Vagina (tissue), 2 donors: Measurements from ENCODE around the gene ZNF239. TPM values are rescaled to one million over a fixed set of nuclear protein-coding genes. Genes with fewer than 3 reads are reported as not detected.
"Not testable (repeated sequence)": the region's sequence is repeated elsewhere in the genome, so short reads cannot be mapped to it uniquely, and the experiment has no call there.

Source experiments
- DNase-seq, 2 donors: peaks; one replicate each; pipeline ENCODE4 v3.0.0-alpha.2; 2017; ENCODE audit errors: extremely low spot score in 2 of 2
- H3K27ac ChIP-seq: fragments of 200-600 bp; sonication (generic); one replicate; pipeline ENCODE4 v1.5.1; 2019
- H3K27me3 ChIP-seq: fragments of 200-600 bp; sonication (generic); one replicate; pipeline ENCODE4 v1.5.1; 2019
- H3K36me3 ChIP-seq, 2 donors: fragments of 200-600 bp; sonication (generic); one replicate each; pipeline ENCODE4 v1.5.1; 2017 to 2019
- H3K4me1 ChIP-seq: fragments of 200-600 bp; sonication (generic); one replicate; pipeline ENCODE4 v1.5.1; 2019
- H3K4me3 ChIP-seq, 2 donors: fragments of 200-600 bp; sonication (generic); 1 replicate in 1 of 2; 2 replicates in 1 of 2; pipeline ENCODE4 v1.5.1; 2016 to 2019
- H3K9me3 ChIP-seq: fragments of 200-600 bp; sonication (generic); one replicate; pipeline ENCODE4 v1.5.1; 2019
- CTCF ChIP-seq, 3 experiments: fragments of 450-650 bp in 2 of 3; fragments of 200-600 bp in 1 of 3; sonication (generic) in 1 of 3; IDR thresholded peaks; one replicate each; pipeline ENCODE4 v1.5.1; 2017 to 2019; ENCODE audit warnings: antibody characterized with exemption in 3 of 3, mild to moderate bottlenecking in 2 of 3, moderate library complexity in 2 of 3
- POLR2A ChIP-seq, 2 donors: fragments of 450-650 bp; IDR thresholded peaks; one replicate each; pipeline ENCODE4 v1.6.1; 2017; ENCODE audit warnings: antibody characterized with exemption in 2 of 2, mild to moderate bottlenecking in 2 of 2, moderate library complexity in 2 of 2
- POLR2AphosphoS5 ChIP-seq, 2 donors: sonication (generic); formaldehyde crosslinking; IDR thresholded peaks; one replicate each; pipeline ENCODE4 v1.9.0; 2017; ENCODE audit warnings: antibody characterized with exemption in 2 of 2, mild to moderate bottlenecking in 2 of 2, low read depth in 1 of 2; ENCODE audit not compliant: insufficient read depth in 1 of 2
- intact Hi-C: fragments of 100-400 bp; cut with DNase I; formaldehyde crosslinking; loops from one replicate; pipeline ENCODE4 v1.15.1; 2023
- total RNA-seq: library from RNA; depleted of rRNA; stranded (reverse); fragments of >200 nt; gene quantifications from one replicate; pipeline ENCODE4 v1.2.3, GENCODE V29; 2016

ZNF239 gene
- total RNA-seq, 1 donor from 2014 or later = 3.2 TPM

- H3K27ac ChIP-seq = peak overlapping the region; percentile 74
Measured at GRCh38 chr10:43605850-43606322, 31.5 kb upstream of the ZNF239 start.

GRCh38 chr10:43601576-43601975, 27.2 kb upstream of the ZNF239 start:
- H3K4me3 ChIP-seq, H3K36me3 ChIP-seq, H3K27ac ChIP-seq, intact Hi-C loops, H3K27me3 ChIP-seq, DNase-seq, H3K4me1 ChIP-seq, H3K9me3 ChIP-seq: not testable (repeated sequence)

More at GRCh38 chr10:43605850-43606322, 31.5 kb upstream of the ZNF239 start:
- DNase-seq = no peak
- no peak for TF ChIP-seq POLR2AphosphoS5 (IDR thresholded peaks at IDR 0.05; ENCODE audit: insufficient read depth in 1 of 2, low read depth in 1 of 2)
- TF ChIP-seq POLR2A (IDR thresholded peaks at IDR 0.05) = no peak
- TF ChIP-seq CTCF (IDR thresholded peaks at IDR 0.05) = no peak
- intact Hi-C loops = no loop called here
- peak overlapping the region; percentile 81 to 96 for H3K4me3 ChIP-seq
- H3K27me3 ChIP-seq = no peaks in the 10 kb centered on the region
- H3K4me1 ChIP-seq = peaks cover 8% of the 10 kb centered on the region
- no peaks in the 10 kb centered on the region for H3K9me3 ChIP-seq
- H3K36me3 ChIP-seq = peaks cover 0 to 12% of the 10 kb centered on the region in 2 donors

- H3K9me3 ChIP-seq = no peaks in the 10 kb centered on the region
- H3K4me3 ChIP-seq = no peak overlapping the region
- no peak overlapping the region for H3K27ac ChIP-seq
- no peak for TF ChIP-seq POLR2A (IDR thresholded peaks at IDR 0.05)
- TF ChIP-seq POLR2AphosphoS5 (IDR thresholded peaks at IDR 0.05; ENCODE audit: insufficient read depth in 1 of 2, low read depth in 1 of 2) = no peak
- TF ChIP-seq CTCF (IDR thresholded peaks at IDR 0.05) = no peak
- intact Hi-C loops = no loop called here
- no peaks in the 10 kb centered on the region for H3K27me3 ChIP-seq
- H3K36me3 ChIP-seq = no peaks in the 10 kb centered on the region
- no peak for DNase-seq
- peaks cover 17% of the 10 kb centered on the region for H3K4me1 ChIP-seq
Measured at GRCh38 chr10:43599333-43599732, 24.9 kb upstream of the ZNF239 start.

- Histone ChIP-seq H3K27me3 (no peaks in the 10 kb centered on the region), H3K27ac (no peak overlapping the region), H3K4me3 (no peak overlapping the region), H3K9me3 (no peaks in the 10 kb centered on the region), H3K4me1 (peaks cover 17% of the 10 kb centered on the region), H3K36me3 (no peaks in the 10 kb centered on the region)
- DNase-seq = no peak
- TF ChIP-seq POLR2AphosphoS5 (IDR thresholded peaks at IDR 0.05; ENCODE audit: insufficient read depth in 1 of 2, low read depth in 1 of 2) = no peak
- TF ChIP-seq POLR2A (IDR thresholded peaks at IDR 0.05) = no peak
- no peak for TF ChIP-seq CTCF (IDR thresholded peaks at IDR 0.05)
- intact Hi-C loops = no loop called here
Measured at GRCh38 chr10:43598446-43598845, 24.0 kb upstream of the ZNF239 start.

GRCh38 chr10:43596546-43596945, 22.1 kb upstream of the ZNF239 start:
- H3K36me3 ChIP-seq = no peaks in the 10 kb centered on the region
- H3K4me1 ChIP-seq = peaks cover 17% of the 10 kb centered on the region
- DNase-seq = no peak
- no peaks in the 10 kb centered on the region for H3K9me3 ChIP-seq
- TF ChIP-seq POLR2AphosphoS5 (IDR thresholded peaks at IDR 0.05; ENCODE audit: insufficient read depth in 1 of 2, low read depth in 1 of 2) = no peak
- TF ChIP-seq POLR2A (IDR thresholded peaks at IDR 0.05) = no peak
- TF ChIP-seq CTCF (IDR thresholded peaks at IDR 0.05) = no peak
- no peak overlapping the region for H3K27ac ChIP-seq
- intact Hi-C loops = no loop called here
- H3K27me3 ChIP-seq = no peaks in the 10 kb centered on the region
- no peak overlapping the region for H3K4me3 ChIP-seq
